Hypothalamus (tissue), 51 donors: ENCODE measurements around the gene DCST1.

Source experiments
- DNase-seq, 51 donors: peaks; one replicate each; lab custom pipeline; 2025; lab: John Stamatoyannopoulos, UW

DCST1 gene

DNA sequence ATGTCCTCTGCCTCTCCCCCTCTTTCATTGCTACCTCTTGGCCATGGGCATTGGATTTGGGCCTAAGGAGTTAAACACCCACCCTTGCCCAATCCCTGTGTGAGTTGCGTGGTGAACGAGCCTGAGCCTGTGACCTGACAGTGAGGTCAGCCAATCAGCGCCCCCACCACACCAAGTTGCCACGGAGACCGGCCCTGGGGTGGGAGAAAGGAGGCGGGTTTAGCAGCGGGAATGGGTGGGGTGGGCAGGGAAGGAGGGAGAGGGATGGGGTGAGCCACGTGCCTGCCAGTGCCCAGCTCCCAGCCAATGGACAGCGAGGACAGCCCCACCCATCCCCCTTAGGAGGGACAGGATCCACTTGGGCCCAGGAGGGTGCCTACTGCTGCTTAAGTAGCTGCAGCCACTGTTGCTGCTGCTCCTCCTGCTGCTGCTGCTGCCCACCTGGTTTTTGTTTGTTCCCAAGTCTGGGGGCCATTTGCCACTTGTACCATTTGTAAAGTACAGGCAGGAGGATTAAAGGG, 21.5 kb upstream of the DCST1 start:
- peak in 49 of 51 donors; percentile 29 to 94 (median 81) for DNase-seq

GRCh38 chr1:155012776-155013602, 20.6 kb upstream of the DCST1 start:
- DNase-seq, result no peak

GRCh38 chr1:155013632-155014031, 20.0 kb upstream of the DCST1 start:
- DNase-seq, result no peak

- DNase-seq, result no peak
Observed at GRCh38 chr1:155014709-155015508, 18.7 kb upstream of the DCST1 start.

- no peak for DNase-seq
Observed at GRCh38 chr1:155015527-155016230, 17.9 kb upstream of the DCST1 start.

DNA sequence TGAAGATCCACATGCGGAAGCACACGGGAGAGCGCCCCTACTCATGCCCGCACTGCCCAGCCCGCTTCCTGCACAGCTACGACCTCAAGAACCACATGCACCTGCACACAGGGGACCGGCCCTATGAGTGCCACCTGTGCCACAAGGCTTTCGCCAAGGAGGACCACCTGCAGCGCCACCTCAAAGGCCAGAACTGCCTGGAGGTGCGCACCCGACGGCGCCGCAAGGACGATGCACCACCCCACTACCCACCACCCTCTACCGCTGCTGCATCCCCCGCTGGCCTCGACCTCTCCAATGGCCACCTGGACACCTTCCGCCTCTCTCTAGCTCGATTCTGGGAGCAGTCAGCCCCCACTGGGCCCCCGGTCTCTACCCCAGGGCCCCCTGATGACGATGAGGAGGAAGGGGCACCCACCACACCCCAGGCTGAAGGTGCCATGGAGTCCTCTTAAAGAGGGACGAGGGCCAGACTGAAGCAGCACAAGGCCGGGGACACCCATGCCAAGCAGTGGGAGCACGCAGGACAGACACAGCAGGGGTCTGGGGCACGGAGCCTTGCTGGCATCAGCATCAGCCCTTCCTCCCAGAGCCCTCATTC, 17.3 kb upstream of the DCST1 start:
- DNase-seq, result no peak

GRCh38 chr1:155017041-155017945, 16.3 kb upstream of the DCST1 start:
- peak in 50 of 51 donors; percentile 41 to 92 (median 80) for DNase-seq

DNA sequence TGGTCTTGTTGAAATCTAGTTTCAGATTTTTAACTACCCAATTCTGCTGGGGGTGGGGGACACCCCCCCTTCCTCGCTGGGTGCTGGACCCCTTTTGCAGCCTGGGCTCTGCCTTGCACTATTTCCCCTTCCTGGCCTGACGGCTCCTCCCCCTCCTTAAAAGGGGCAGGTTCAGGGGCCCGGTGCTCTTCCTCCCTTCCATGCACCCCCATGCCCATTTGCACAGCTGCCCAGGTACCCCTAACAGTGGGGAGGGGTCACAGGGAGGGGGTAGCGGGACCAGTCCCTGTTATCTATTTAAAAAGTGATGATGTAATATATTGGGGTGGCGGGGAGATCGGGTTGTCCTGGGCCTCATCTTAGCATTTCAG, 15.7 kb upstream of the DCST1 start:
- DNase-seq, result no peak

GRCh38 chr1:155018617-155019348, 14.8 kb upstream of the DCST1 start:
- DNase-seq, result no peak

GRCh38 chr1:155019377-155020245, 14.0 kb upstream of the DCST1 start:
- no peak for DNase-seq

GRCh38 chr1:155022136-155022926, 11.3 kb upstream of the DCST1 start:
- no peak for DNase-seq

DNA sequence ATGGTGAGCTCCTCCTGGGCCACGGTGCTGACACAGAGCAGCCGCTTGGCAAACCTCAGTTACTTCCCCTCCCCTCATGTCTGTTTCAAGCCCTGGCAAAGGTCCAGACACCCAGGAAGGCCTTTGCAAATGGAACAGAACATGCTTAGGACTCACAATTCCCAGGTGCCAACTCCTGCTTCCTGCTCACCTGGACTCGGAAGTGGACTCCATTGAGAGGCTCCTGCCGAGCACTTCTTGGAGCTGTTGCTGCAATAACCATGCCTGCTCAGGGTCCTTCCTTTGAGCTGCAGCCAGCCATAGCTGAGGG, 10.7 kb upstream of the DCST1 start:
- DNase-seq, result no peak

GRCh38 chr1:155023627-155024026, 10.0 kb upstream of the DCST1 start:
- no peak for DNase-seq

DNA sequence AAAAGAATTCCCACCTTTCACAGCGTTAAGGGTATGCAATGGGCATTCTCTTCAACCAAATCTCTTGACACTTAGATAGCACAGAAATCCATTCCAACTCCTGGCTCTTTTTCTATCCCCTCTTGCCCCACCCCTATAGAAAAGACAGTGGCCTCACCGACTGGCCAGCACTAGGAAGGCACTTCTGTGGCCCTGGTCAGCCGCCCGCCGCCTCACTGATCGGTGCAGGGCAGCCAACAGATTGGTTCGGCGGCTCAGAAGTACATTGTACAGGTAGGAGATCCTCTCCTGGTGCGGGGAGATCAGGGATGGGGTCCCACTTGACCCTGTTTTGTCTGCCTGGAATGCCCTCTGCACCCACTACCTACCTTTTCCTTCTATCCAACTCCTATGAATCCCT, 9.3 kb upstream of the DCST1 start:
- no peak for DNase-seq

- DNase-seq, result no peak
Observed at GRCh38 chr1:155026154-155026553, 7.5 kb upstream of the DCST1 start.

DNA sequence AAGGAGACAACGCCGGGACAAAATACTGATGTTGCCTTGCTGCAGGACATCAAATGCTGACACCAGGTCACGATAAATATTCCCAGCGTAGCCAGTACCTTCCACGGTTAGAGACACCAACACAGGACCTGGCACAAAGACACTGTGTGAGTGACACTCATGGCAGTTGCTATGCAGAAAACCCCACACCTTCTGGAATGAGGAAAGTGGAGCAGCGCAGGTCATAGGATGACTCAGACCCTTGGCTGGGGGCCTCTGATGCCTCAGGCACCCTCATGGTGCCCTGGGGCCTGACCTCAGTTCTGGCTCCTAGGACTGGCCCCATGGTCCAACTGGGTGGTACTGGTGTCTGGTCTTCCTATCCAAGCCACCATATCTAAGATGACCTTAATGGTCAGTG, 7.0 kb upstream of the DCST1 start:
- no peak for DNase-seq

DNA sequence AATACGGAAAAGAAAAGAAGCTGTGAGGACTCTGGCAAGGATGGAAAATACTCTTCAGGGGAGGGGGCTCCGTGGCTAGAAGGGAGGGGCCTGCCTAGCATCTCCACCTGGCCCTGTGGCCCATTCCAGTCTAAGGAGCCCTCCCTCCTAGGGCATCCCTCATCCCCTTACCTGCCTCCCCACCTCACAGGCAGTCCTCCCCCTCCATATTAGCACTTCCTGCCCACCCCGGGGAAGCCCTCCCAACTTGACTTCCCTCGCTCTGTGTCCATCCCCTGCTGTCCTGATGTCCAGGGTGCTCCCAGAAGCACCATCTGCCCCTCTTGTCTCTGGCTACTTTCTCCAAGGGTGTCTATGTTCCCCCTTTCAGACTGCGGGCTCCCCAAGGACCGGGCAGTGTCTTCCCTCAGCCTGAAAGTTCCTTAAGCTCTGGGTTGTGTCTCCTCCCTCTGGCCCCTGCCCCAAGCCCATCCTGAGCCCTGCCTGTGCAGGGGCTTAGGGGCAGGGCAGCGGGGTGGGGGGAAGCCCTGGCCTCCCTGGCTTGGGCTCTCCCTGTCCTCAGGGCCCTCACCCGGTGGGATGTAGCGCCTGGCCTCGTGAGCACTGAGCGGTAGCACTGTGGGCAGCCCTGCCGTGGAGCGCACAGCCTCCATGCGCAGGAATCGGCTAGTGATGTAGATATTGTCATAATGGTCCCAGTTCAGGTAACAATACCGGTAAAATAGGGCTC, 3.9 kb upstream of the DCST1 start:
- DNase-seq, result no peak
